C4-2B (cell line): Measurements from ENCODE around the gene RAB17.

Source experiments
- CTCF ChIP-seq: fragments of 450-650 bp; conservative IDR thresholded peaks from 2 replicates; pipeline ENCODE4 v1.5.1; 2017; ENCODE audit warnings: mild to moderate bottlenecking
- ZFX ChIP-seq: fragments of 450-650 bp; IDR thresholded peaks from 2 replicates; pipeline ENCODE4 v1.6.1; 2017

GRCh38 chr2:237541243-237541642 lies 49.3 kb downstream of the RAB17 start:
- no peak for TF ChIP-seq CTCF
- no peak for TF ChIP-seq ZFX
